ENCODE results near the gene BNIP2. TPM values are rescaled to one million over a fixed set of nuclear protein-coding genes. Genes with fewer than 3 reads are reported as not detected.

Gene BNIP2
- total RNA-seq, result 10 to 100 TPM; 66.3 to 70.5 TPM

- Mint-ChIP-seq H3K36me3 (peaks cover 14% of the 10 kb centered on the region), H3K27me3 (no peaks in the 10 kb centered on the region), H3K4me3 (peak within 1 kb of the TSS; percentile 97), H3K4me1 (ENCODE audit: low read depth in 2 of 2) (peaks cover 20 to 40% of the 10 kb centered on the region in 2 donors), H3K9me3 (no peaks in the 10 kb centered on the region), H3K27ac (peak within 1 kb of the TSS; percentile 84 to 86)
- ATAC-seq, result peak; percentile 98
- peak; percentile 99 for DNase-seq (ENCODE audit: low spot score)
These were observed at the start of gene BNIP2 for GRCh38 chr15:59688782-59689625. Gene BNIP2, minus strand, starts transcription at chr15:59689320. Its CDS starts 6,863 bp downstream, at chr15:59682457.

GRCh38 chr15:59738676-59739075 lies 49.6 kb upstream of the BNIP2 start:
- no peak overlapping the region for H3K27ac Mint-ChIP-seq
- no peak overlapping the region for H3K4me3 Mint-ChIP-seq

GRCh38 chr15:59736181-59736580 lies 47.1 kb upstream of the BNIP2 start:
- peaks cover 15% of the 10 kb centered on the region in 2 donors for H3K27me3 Mint-ChIP-seq
- no peak overlapping the region for H3K27ac Mint-ChIP-seq
- no peak for DNase-seq (ENCODE audit: low spot score)
- no peaks in the 10 kb centered on the region for H3K9me3 Mint-ChIP-seq
- H3K4me3 Mint-ChIP-seq, result no peak overlapping the region
- no peaks in the 10 kb centered on the region for H3K36me3 Mint-ChIP-seq
- ATAC-seq, result peak in 1 of 2 donors; percentile 11
- no peaks in the 10 kb centered on the region for H3K4me1 Mint-ChIP-seq (ENCODE audit: low read depth in 2 of 2)

More at GRCh38 chr15:59738676-59739075, 49.6 kb upstream of the BNIP2 start:
- no peak for DNase-seq (ENCODE audit: low spot score)
- Mint-ChIP-seq H3K4me1 (ENCODE audit: low read depth in 2 of 2) (no peaks in the 10 kb centered on the region), H3K36me3 (peaks cover under 1% of the 10 kb centered on the region), H3K27me3 (peaks cover 13 to 19% of the 10 kb centered on the region in 2 donors), H3K9me3 (no peaks in the 10 kb centered on the region)
- ATAC-seq, result no peak

GRCh38 chr15:59725151-59725486 lies 36.0 kb upstream of the BNIP2 start:
- no peak for ATAC-seq
- no peak for DNase-seq (ENCODE audit: low spot score)
- Mint-ChIP-seq H3K36me3 (no peaks in the 10 kb centered on the region), H3K9me3 (no peaks in the 10 kb centered on the region), H3K27ac (no peak overlapping the region), H3K4me3 (no peak overlapping the region), H3K4me1 (ENCODE audit: low read depth in 2 of 2) (no peaks in the 10 kb centered on the region), H3K27me3 (peaks cover 6 to 10% of the 10 kb centered on the region in 2 donors)

- Mint-ChIP-seq H3K9me3 (no peaks in the 10 kb centered on the region), H3K27me3 (peaks cover 6% of the 10 kb centered on the region in 2 donors), H3K36me3 (no peaks in the 10 kb centered on the region), H3K27ac (no peak overlapping the region), H3K4me3 (no peak overlapping the region), H3K4me1 (ENCODE audit: low read depth in 2 of 2) (no peaks in the 10 kb centered on the region)
- no peak for ATAC-seq
- no peak for DNase-seq (ENCODE audit: low spot score)
These were observed 34.7 kb upstream of the BNIP2 start for GRCh38 chr15:59723687-59724346.

GRCh38 chr15:59722476-59722875 lies 33.4 kb upstream of the BNIP2 start:
- Mint-ChIP-seq H3K27ac (no peak overlapping the region), H3K4me1 (ENCODE audit: low read depth in 2 of 2) (no peaks in the 10 kb centered on the region), H3K9me3 (no peaks in the 10 kb centered on the region), H3K27me3 (peaks cover 3 to 6% of the 10 kb centered on the region in 2 donors), H3K4me3 (no peak overlapping the region), H3K36me3 (no peaks in the 10 kb centered on the region)
- ATAC-seq (no peak), DNase-seq (ENCODE audit: low spot score) (no peak)

GRCh38 chr15:59722037-59722436 lies 32.9 kb upstream of the BNIP2 start:
- DNase-seq (ENCODE audit: low spot score), result no peak
- H3K27ac Mint-ChIP-seq, result no peak overlapping the region
- H3K36me3 Mint-ChIP-seq, result no peaks in the 10 kb centered on the region

GRCh38 chr15:59721411-59721810 lies 32.3 kb upstream of the BNIP2 start:
- DNase-seq (ENCODE audit: low spot score) (no peak), ATAC-seq (no peak)
- Mint-ChIP-seq H3K4me3 (no peak overlapping the region), H3K36me3 (no peaks in the 10 kb centered on the region), H3K27ac (no peak overlapping the region), H3K27me3 (peaks cover 0 to 6% of the 10 kb centered on the region in 2 donors), H3K9me3 (no peaks in the 10 kb centered on the region), H3K4me1 (ENCODE audit: low read depth in 2 of 2) (no peaks in the 10 kb centered on the region)

More at GRCh38 chr15:59722037-59722436, 32.9 kb upstream of the BNIP2 start:
- H3K9me3 Mint-ChIP-seq, result no peaks in the 10 kb centered on the region
- no peaks in the 10 kb centered on the region for H3K4me1 Mint-ChIP-seq (ENCODE audit: low read depth in 2 of 2)
- peaks cover 0 to 6% of the 10 kb centered on the region in 2 donors for H3K27me3 Mint-ChIP-seq
- no peak overlapping the region for H3K4me3 Mint-ChIP-seq
- ATAC-seq, result no peak

- DNase-seq (ENCODE audit: low spot score) (no peak), ATAC-seq (no peak)
- Mint-ChIP-seq H3K4me3 (no peak overlapping the region), H3K27me3 (peaks cover 7 to 25% of the 10 kb centered on the region in 2 donors), H3K4me1 (ENCODE audit: low read depth in 2 of 2) (no peaks in the 10 kb centered on the region), H3K27ac (no peak overlapping the region), H3K36me3 (no peaks in the 10 kb centered on the region), H3K9me3 (no peaks in the 10 kb centered on the region)
These were observed 24.1 kb upstream of the BNIP2 start for GRCh38 chr15:59713177-59713576.

- ATAC-seq, result no peak
- no peak for DNase-seq (ENCODE audit: low spot score)
- H3K9me3 Mint-ChIP-seq, result no peaks in the 10 kb centered on the region
- H3K4me1 Mint-ChIP-seq (ENCODE audit: low read depth in 2 of 2), result no peaks in the 10 kb centered on the region
- H3K27ac Mint-ChIP-seq, result no peak overlapping the region
- H3K27me3 Mint-ChIP-seq, result peaks cover 7 to 34% of the 10 kb centered on the region in 2 donors
- H3K36me3 Mint-ChIP-seq, result no peaks in the 10 kb centered on the region
- no peak overlapping the region for H3K4me3 Mint-ChIP-seq
These were observed 22.5 kb upstream of the BNIP2 start for GRCh38 chr15:59711451-59712243.

- DNase-seq (ENCODE audit: low spot score) (no peak), ATAC-seq (no peak)
- Mint-ChIP-seq H3K27ac (no peak overlapping the region), H3K36me3 (no peaks in the 10 kb centered on the region), H3K4me3 (no peak overlapping the region), H3K4me1 (ENCODE audit: low read depth in 2 of 2) (no peaks in the 10 kb centered on the region), H3K9me3 (no peaks in the 10 kb centered on the region), H3K27me3 (peaks cover 5 to 25% of the 10 kb centered on the region in 2 donors)
These were observed 18.5 kb upstream of the BNIP2 start for GRCh38 chr15:59707619-59708018.

- Mint-ChIP-seq H3K27ac (no peak overlapping the region), H3K4me3 (no peak overlapping the region), H3K36me3 (no peaks in the 10 kb centered on the region), H3K27me3 (peaks cover 7 to 16% of the 10 kb centered on the region in 2 donors), H3K9me3 (no peaks in the 10 kb centered on the region), H3K4me1 (ENCODE audit: low read depth in 2 of 2) (no peaks in the 10 kb centered on the region)
- no peak for DNase-seq (ENCODE audit: low spot score)
- ATAC-seq, result no peak
These were observed 15.1 kb upstream of the BNIP2 start for GRCh38 chr15:59703979-59704796.

- ATAC-seq (no peak), DNase-seq (ENCODE audit: low spot score) (no peak)
- Mint-ChIP-seq H3K36me3 (no peaks in the 10 kb centered on the region), H3K4me1 (ENCODE audit: low read depth in 2 of 2) (no peaks in the 10 kb centered on the region), H3K27me3 (peaks cover 4 to 7% of the 10 kb centered on the region in 2 donors), H3K9me3 (no peaks in the 10 kb centered on the region), H3K4me3 (no peak overlapping the region), H3K27ac (no peak overlapping the region)
These were observed 13.2 kb upstream of the BNIP2 start for GRCh38 chr15:59702351-59702750.

Measured in natural killer cell treated with Interleukin-12 subunit alpha and Interleukin-12 subunit beta and Interleukin-15 and Interleukin-18, amount 100 ng/mL, for 72 hours (primary cell).